ENCODE measurements around the gene CARM1. TPM values are rescaled to one million over a fixed set of nuclear protein-coding genes. Genes with fewer than 3 reads are reported as not detected.

The CARM1 gene
- total and polyA plus RNA-seq, 2 donors (not counting 1 experiment from before 2014, with no cell fraction given), result 33.0 to 34.3 TPM

GRCh38 chr19:10852941-10853340 is 18.4 kb upstream of the CARM1 start:
- no peak overlapping the region for H3K4me2 ChIP-seq (replicated peaks; ENCODE audit: low read depth, low read length, poor library complexity, severe bottlenecking)
- 74% methylated on average over 4 of the region's 7 CpGs for WGBS (ENCODE audit: insufficient coverage)
- ChIA-PET POLR2A (interaction anchor here (0.7 kb wide), 1 partner anchor 374 kb away, joined by 6 read pairs; no protein-coding TSS in a partner anchor), CTCF (interaction anchor here (0.7 to 2.0 kb wide), 3 partner anchors 11 to 618 kb away, joined by 3 to 6 read pairs (median 3); no protein-coding TSS in a partner anchor)
- H3K79me2 ChIP-seq (ENCODE audit: control insufficient read depth, insufficient read depth, low read length), result no peaks in the 10 kb centered on the region
- peaks cover 0 to 8% (median 0%) of the 10 kb centered on the region in 4 experiments for H3K27me3 ChIP-seq (replicated peaks in 1 of 4; ENCODE audit: control extremely low read depth in 1 of 4, control insufficient read depth in 3 of 4, insufficient read depth in 4 of 4, low read length in 3 of 4)
- H3K27ac Mint-ChIP-seq, result no peak overlapping the region
- intact Hi-C loops (cut with micrococcal nuclease), result no loop called here
- no peak overlapping the region for H2AFZ ChIP-seq (ENCODE audit: insufficient read depth, low read depth, low read length, poor library complexity, severe bottlenecking)
- peaks cover 3% of the 10 kb centered on the region for H3K4me1 Mint-ChIP-seq
- peaks cover 0 to 13% (median 0%) of the 10 kb centered on the region in 3 donors for H3K9me3 ChIP-seq (ENCODE audit: control extremely low read depth in 1 of 3, control insufficient read depth in 2 of 3, insufficient read depth in 1 of 3, low read length in 2 of 3)
- DNase-seq (no peak), ATAC-seq (ENCODE audit: low read depth) (no peak)
- TF ChIP-seq CTCF (IDR thresholded peaks at IDR 0.05), result no peak
- no peak for TF ChIP-seq EZH2 (IDR thresholded peaks at IDR 0.05; ENCODE audit: borderline replicate concordance, insufficient read depth, low read depth, low read length, poor library complexity, severe bottlenecking)
- no peaks in the 10 kb centered on the region for H3K9me3 Mint-ChIP-seq (ENCODE audit: insufficient read depth)
- no peak overlapping the region for H3K27ac ChIP-seq (ENCODE audit: low read length in 2 of 2)
- H3K36me3 ChIP-seq (replicated peaks in 1 of 2; ENCODE audit: control extremely low read depth in 1 of 2, control insufficient read depth in 1 of 2, extremely low read depth in 1 of 2, insufficient read depth in 2 of 2, low read length in 1 of 2), result no peaks in the 10 kb centered on the region
- no peaks in the 10 kb centered on the region for H4K20me1 ChIP-seq (ENCODE audit: control insufficient read depth, insufficient read depth, low read length, poor library complexity, severe bottlenecking)
- H3K4me3 ChIP-seq (ENCODE audit: control extremely low read depth in 1 of 5, extremely low read depth in 1 of 5, insufficient read depth in 1 of 5, low read depth in 2 of 5, low read length in 4 of 5), result no peak overlapping the region
- H3K4me3 Mint-ChIP-seq, result no peak overlapping the region
- H3K4me1 ChIP-seq (ENCODE audit: control insufficient read depth in 2 of 2, insufficient read depth in 2 of 2, low read length in 2 of 2), result peaks cover 4 to 5% of the 10 kb centered on the region in 2 donors
- peaks cover 5% of the 10 kb centered on the region for H3K27me3 Mint-ChIP-seq
- no peak overlapping the region for H3K9ac ChIP-seq (ENCODE audit: low read length)

GRCh38 chr19:10854350-10855089 is 16.8 kb upstream of the CARM1 start:
- Histone ChIP-seq H3K9ac (ENCODE audit: low read length) (no peak overlapping the region), H2AFZ (ENCODE audit: insufficient read depth, low read depth, low read length, poor library complexity, severe bottlenecking) (no peak overlapping the region), H3K79me2 (ENCODE audit: control insufficient read depth, insufficient read depth, low read length) (no peaks in the 10 kb centered on the region), H3K27ac (ENCODE audit: low read length in 2 of 2) (no peak overlapping the region), H3K4me1 (ENCODE audit: control insufficient read depth in 2 of 2, insufficient read depth in 2 of 2, low read length in 2 of 2) (no peaks in the 10 kb centered on the region), H3K4me3 (ENCODE audit: control extremely low read depth in 1 of 5, extremely low read depth in 1 of 5, insufficient read depth in 1 of 5, low read depth in 2 of 5, low read length in 4 of 5) (no peak overlapping the region), H3K27me3 (replicated peaks in 1 of 4; ENCODE audit: control extremely low read depth in 1 of 4, control insufficient read depth in 3 of 4, insufficient read depth in 4 of 4, low read length in 3 of 4) (peaks cover 0 to 5% (median 0%) of the 10 kb centered on the region in 4 experiments), H3K4me2 (replicated peaks; ENCODE audit: low read depth, low read length, poor library complexity, severe bottlenecking) (no peak overlapping the region), H4K20me1 (ENCODE audit: control insufficient read depth, insufficient read depth, low read length, poor library complexity, severe bottlenecking) (no peaks in the 10 kb centered on the region), H3K36me3 (replicated peaks in 1 of 2; ENCODE audit: control extremely low read depth in 1 of 2, control insufficient read depth in 1 of 2, extremely low read depth in 1 of 2, insufficient read depth in 2 of 2, low read length in 1 of 2) (no peaks in the 10 kb centered on the region), H3K9me3 (ENCODE audit: control extremely low read depth in 1 of 3, control insufficient read depth in 2 of 3, insufficient read depth in 1 of 3, low read length in 2 of 3) (peaks cover 0 to 13% (median 0%) of the 10 kb centered on the region in 3 donors)
- no peaks in the 10 kb centered on the region for H3K4me1 Mint-ChIP-seq
- WGBS (ENCODE audit: insufficient coverage), result 96% methylated on average over 4 of the region's 7 CpGs
- CTCF ChIA-PET, result interaction anchor here (0.6 to 2.8 kb wide), 8 partner anchors 8 to 670 kb away, joined by 3 to 12 read pairs (median 4); no protein-coding TSS in a partner anchor
- no peak overlapping the region for H3K27ac Mint-ChIP-seq
- POLR2A ChIA-PET, result interaction anchor here (0.7 kb wide), 1 partner anchor 34 kb away, joined by 3 read pairs; no protein-coding TSS in a partner anchor
- no peak for TF ChIP-seq EZH2 (IDR thresholded peaks at IDR 0.05; ENCODE audit: borderline replicate concordance, insufficient read depth, low read depth, low read length, poor library complexity, severe bottlenecking)
- TF ChIP-seq CTCF (IDR thresholded peaks at IDR 0.05), result no peak
- H3K9me3 Mint-ChIP-seq (ENCODE audit: insufficient read depth), result no peaks in the 10 kb centered on the region
- no peak for ATAC-seq (ENCODE audit: low read depth)
- peaks cover 5% of the 10 kb centered on the region for H3K27me3 Mint-ChIP-seq
- DNase-seq, result no peak
- H3K4me3 Mint-ChIP-seq, result no peak overlapping the region
- intact Hi-C loops (cut with micrococcal nuclease), result no loop called here
